Activated B cell treated with CpG ODN at 0.5 μM for 24 hours (primary cell): ENCODE results near the gene ARRB1. TPM values are rescaled to one million over a fixed set of nuclear protein-coding genes. Genes with fewer than 3 reads are reported as not detected.
"Not testable (repeated sequence)": the region's sequence is repeated elsewhere in the genome, so short reads cannot be mapped to it uniquely, and the experiment has no call there.

Experiments
- ATAC-seq: fragments of 200-7000 bp; cut with Tn5 transposase; one replicate; pipeline ENCODE4 v1.10.0; 2021; ENCODE audit warnings: low read depth, mild to moderate bottlenecking, moderate library complexity
- CTCF ChIA-PET: fragments of 350-600 bp; sonication (Branson Sonifier 250); formaldehyde crosslinking; loops from one replicate; lab custom pipeline; 2021; ENCODE audit warnings: antibody characterized with exemption; lab: Charles Lee
- POLR2A ChIA-PET: fragments of 350-600 bp; sonication (Branson Sonifier 250); formaldehyde crosslinking; loops from one replicate; lab custom pipeline; 2021; ENCODE audit warnings: antibody characterized with exemption; lab: Charles Lee
- DNase-seq: peaks from one replicate; pipeline ENCODE4 v3.0.0; 2022
- H3K27ac Mint-ChIP-seq: one replicate; pipeline ENCODE4 v1.8.0; 2020; ENCODE audit warnings: mixed read lengths
- H3K27me3 Mint-ChIP-seq: one replicate; pipeline ENCODE4 v1.8.0; 2021; ENCODE audit warnings: mixed read lengths
- H3K36me3 Mint-ChIP-seq: one replicate; pipeline ENCODE4 v1.8.0; 2021; ENCODE audit warnings: low read depth, mixed read lengths
- H3K4me1 Mint-ChIP-seq: one replicate; pipeline ENCODE4 v1.8.0; 2021; ENCODE audit warnings: mixed read lengths
- H3K4me3 Mint-ChIP-seq: one replicate; pipeline ENCODE4 v1.8.0; 2020; ENCODE audit warnings: mild to moderate bottlenecking, mixed read lengths
- H3K9me3 Mint-ChIP-seq: one replicate; pipeline ENCODE4 v1.8.0; 2020; ENCODE audit warnings: mixed read lengths
- intact Hi-C: fragments of 100-400 bp; cut with micrococcal nuclease; formaldehyde crosslinking; loops from one replicate; pipeline ENCODE4 v1.15.1; 2024
- total RNA-seq: library from RNA; stranded (reverse); gene quantifications from 2 replicates; pipeline ENCODE4 v1.2.3, GENCODE V29; 2022
- TF ChIP-seq, protein P1 (sequence below): fragments of 200-600 bp; IDR thresholded peaks from one replicate; pipeline ENCODE4 v1.8.0; 2022; ENCODE audit warnings: antibody characterized with exemption, mild to moderate bottlenecking

Gene ARRB1
- total RNA-seq, 1 donor from 2014 or later = 0.62 TPM

DNA sequence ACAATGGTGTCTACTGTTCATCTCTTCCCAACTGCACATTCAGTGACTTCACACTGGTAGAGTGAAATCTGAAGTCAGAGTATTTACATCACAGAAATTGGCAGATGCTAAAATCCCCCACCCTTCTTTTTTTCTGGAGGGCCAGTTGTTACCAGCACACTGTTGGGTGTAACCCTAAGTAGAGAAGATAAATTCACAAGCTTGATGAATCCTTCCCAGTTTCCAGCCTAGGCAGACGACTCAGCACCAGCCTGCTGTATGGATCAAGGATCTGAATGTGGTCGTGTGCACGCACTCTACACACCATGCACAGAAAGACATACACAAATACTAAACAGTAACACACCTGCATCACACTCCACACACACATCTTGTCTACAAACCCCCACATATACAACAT, 46.0 kb downstream of the ARRB1 start:
- intact Hi-C loops = no loop called here
- ChIA-PET POLR2A (no interaction called here), CTCF (no interaction called here)
- no peak for ATAC-seq
- Mint-ChIP-seq H3K27ac (no peak overlapping the region), H3K27me3 (peaks cover 5% of the 10 kb centered on the region), H3K4me3 (no peak overlapping the region), H3K4me1 (no peaks in the 10 kb centered on the region), H3K9me3 (no peaks in the 10 kb centered on the region), H3K36me3 (no peaks in the 10 kb centered on the region)
- TF ChIP-seq, protein P1, sequence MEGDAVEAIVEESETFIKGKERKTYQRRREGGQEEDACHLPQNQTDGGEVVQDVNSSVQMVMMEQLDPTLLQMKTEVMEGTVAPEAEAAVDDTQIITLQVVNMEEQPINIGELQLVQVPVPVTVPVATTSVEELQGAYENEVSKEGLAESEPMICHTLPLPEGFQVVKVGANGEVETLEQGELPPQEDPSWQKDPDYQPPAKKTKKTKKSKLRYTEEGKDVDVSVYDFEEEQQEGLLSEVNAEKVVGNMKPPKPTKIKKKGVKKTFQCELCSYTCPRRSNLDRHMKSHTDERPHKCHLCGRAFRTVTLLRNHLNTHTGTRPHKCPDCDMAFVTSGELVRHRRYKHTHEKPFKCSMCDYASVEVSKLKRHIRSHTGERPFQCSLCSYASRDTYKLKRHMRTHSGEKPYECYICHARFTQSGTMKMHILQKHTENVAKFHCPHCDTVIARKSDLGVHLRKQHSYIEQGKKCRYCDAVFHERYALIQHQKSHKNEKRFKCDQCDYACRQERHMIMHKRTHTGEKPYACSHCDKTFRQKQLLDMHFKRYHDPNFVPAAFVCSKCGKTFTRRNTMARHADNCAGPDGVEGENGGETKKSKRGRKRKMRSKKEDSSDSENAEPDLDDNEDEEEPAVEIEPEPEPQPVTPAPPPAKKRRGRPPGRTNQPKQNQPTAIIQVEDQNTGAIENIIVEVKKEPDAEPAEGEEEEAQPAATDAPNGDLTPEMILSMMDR = no peak
- DNase-seq = no peak

DNA sequence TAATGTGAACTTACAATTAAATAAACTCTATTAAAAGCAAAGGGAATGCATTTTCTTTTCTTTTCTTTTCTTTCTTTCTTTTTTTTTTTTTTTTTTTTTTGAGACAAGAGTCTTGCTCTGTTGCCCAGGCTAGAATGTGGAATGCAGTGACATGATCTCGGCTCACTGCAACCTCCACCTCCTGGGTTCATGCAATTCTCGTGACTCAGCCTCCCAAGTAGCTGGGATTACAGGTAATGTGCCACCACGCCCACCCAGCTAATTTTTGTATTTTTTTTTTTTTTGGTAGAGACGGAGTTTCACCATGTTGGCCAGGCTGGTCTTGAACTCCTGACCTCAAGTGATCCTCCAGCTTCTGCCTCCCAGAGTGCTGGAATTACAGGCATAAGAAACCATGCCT, 46.5 kb downstream of the ARRB1 start:
- DNase-seq, H3K27me3 Mint-ChIP-seq, H3K9me3 Mint-ChIP-seq, CTCF ChIA-PET, H3K4me3 Mint-ChIP-seq, H3K4me1 Mint-ChIP-seq, H3K27ac Mint-ChIP-seq, H3K36me3 Mint-ChIP-seq, POLR2A ChIA-PET, ATAC-seq, intact Hi-C loops: not testable (repeated sequence)

DNA sequence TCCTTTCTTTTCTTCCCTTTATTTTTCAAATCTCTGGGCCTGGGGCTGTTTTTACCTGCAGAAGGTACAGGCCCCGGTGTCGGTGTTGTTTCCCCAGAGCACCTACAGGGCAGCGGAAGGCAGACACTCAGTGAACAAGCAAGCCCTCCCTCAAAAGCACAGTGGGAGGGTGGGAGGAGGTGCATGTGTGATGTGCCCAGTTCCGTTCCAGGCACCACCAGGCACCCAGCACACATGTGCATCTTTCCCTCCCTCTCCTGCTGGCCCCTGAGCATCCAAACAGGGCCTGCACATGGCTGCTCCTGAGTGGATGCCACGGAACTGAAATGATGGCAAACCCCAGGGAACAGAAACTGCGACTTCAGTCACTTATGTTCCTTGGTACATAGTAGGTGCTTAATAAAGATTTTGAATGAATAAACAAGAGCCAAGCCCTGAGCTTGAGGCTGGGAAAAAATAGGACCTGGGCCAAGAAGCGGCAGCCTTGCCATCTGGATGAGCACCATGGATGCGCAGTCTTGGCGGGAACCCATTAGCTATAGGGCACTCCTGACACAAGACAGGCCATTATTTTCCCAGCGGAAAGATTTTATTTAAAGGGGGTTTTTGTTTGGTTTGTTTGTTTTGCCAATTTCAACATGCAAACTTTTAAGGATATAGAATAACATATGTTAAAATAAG, 47.8 kb downstream of the ARRB1 start:
- ATAC-seq (no peak), DNase-seq (no peak)
- Mint-ChIP-seq H3K27me3 (peaks cover 5% of the 10 kb centered on the region), H3K27ac (no peak overlapping the region), H3K9me3 (no peaks in the 10 kb centered on the region), H3K4me3 (no peak overlapping the region), H3K4me1 (no peaks in the 10 kb centered on the region), H3K36me3 (no peaks in the 10 kb centered on the region)
- intact Hi-C loops = no loop called here
- ChIA-PET CTCF (no interaction called here), POLR2A (no interaction called here)
- TF ChIP-seq, protein P1 = no peak

DNA sequence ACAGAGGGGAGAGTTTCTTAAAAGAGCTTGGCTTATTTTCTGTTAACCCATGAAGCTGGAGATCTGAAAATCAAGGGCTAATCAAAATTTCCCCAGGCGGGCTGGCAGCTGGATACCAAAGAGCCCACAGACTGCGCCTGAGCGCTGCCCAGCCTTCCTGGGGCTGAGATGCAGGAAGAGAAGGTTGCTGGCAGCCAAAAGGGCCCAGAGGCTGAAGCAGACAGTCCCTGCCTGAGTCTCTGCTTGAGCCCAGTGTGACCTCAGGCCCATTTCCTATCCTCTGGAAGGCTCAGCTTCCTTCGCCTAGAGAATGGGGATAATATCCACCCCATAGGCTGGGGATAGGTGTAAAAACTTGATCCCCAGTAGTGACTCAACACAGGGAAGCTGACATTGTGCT, 49.1 kb downstream of the ARRB1 start:
- intact Hi-C loops = no loop called here
- POLR2A ChIA-PET = no interaction called here
- Mint-ChIP-seq H3K9me3 (no peaks in the 10 kb centered on the region), H3K36me3 (no peaks in the 10 kb centered on the region), H3K27me3 (peaks cover 5% of the 10 kb centered on the region), H3K4me1 (no peaks in the 10 kb centered on the region), H3K4me3 (no peak overlapping the region), H3K27ac (no peak overlapping the region)
- no peak for ATAC-seq
- DNase-seq = no peak
- TF ChIP-seq, protein P1 = no peak
- CTCF ChIA-PET = no interaction called here

DNA sequence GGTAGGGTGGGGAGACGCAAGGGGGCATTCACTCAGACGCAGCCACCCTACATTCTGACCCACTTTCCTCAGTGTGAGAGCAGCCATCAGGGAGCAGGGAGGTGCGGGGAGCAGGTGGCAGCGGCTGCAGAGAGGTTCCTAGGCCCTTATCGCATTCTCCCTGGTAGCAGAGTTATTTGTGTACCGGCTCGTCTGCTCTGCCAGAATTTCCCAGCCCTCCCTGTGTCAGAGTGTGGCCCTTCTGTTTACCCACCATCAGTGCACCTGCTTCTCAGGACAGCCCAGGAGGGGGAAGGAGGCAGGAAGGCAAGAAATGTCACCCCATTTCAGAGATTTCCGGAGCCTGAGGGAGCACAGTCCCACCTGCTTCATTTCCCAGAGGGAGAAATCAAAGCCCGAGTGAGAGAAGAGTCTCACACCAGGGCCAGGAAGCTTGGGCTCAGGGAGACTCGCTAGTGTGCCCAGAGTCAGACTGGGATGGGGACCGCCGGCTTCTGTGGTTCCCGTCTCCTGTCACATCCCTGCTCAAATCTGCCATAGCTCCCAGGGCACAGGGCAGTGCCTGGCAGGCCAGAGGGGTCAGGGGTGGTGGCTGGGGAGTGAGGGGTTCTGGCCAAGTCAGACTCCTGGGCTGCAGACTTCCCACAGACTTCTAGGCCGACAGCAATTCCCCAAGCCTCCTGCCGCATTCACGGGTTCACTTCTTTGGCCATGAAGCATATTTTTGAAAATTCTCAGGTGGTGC, 49.7 kb downstream of the ARRB1 start:
- intact Hi-C loops = no loop called here
- ATAC-seq (no peak), DNase-seq (no peak)
- no peaks in the 10 kb centered on the region for H3K36me3 Mint-ChIP-seq
- CTCF ChIA-PET = no interaction called here
- no peak overlapping the region for H3K27ac Mint-ChIP-seq
- peaks cover 5% of the 10 kb centered on the region for H3K27me3 Mint-ChIP-seq
- H3K4me3 Mint-ChIP-seq = no peak overlapping the region
- H3K9me3 Mint-ChIP-seq = no peaks in the 10 kb centered on the region
- no peaks in the 10 kb centered on the region for H3K4me1 Mint-ChIP-seq
- POLR2A ChIA-PET = no interaction called here
- TF ChIP-seq, protein P1 = no peak
